Liver (tissue), 9 donors: Measurements from ENCODE around the gene RNF217. TPM values are rescaled to one million over a fixed set of nuclear protein-coding genes. Genes with fewer than 3 reads are reported as not detected.

Source experiments
- DNase-seq: peaks from one replicate; pipeline ENCODE4 v3.0.0-alpha.2; 2017; ENCODE audit warnings: low spot score
- H3K27ac ChIP-seq, 2 donors: one replicate each; pipeline ENCODE4 v1.7.0; 2013; ENCODE audit warnings: inconsistent platforms in 2 of 2, low read length in 2 of 2, control low read depth in 1 of 2, low read depth in 1 of 2, mild to moderate bottlenecking in 1 of 2
- H3K27me3 ChIP-seq, 4 donors: one replicate each; pipeline versions ENCODE4 v1.6.1 to v1.7.0; 2013; ENCODE audit warnings: low read length in 3 of 4, inconsistent platforms in 1 of 4, mild to moderate bottlenecking in 1 of 4, moderate library complexity in 1 of 4; ENCODE audit not compliant: control insufficient read depth in 4 of 4, insufficient read depth in 4 of 4
- H3K36me3 ChIP-seq, 4 donors: one replicate each; pipeline versions ENCODE4 v1.6.1 to v1.7.0; 2013; ENCODE audit warnings: low read length in 3 of 4, mild to moderate bottlenecking in 3 of 4, low read depth in 1 of 4, moderate library complexity in 1 of 4; ENCODE audit not compliant: control insufficient read depth in 4 of 4, insufficient read depth in 3 of 4
- H3K4me1 ChIP-seq, 4 donors: one replicate each; pipeline versions ENCODE4 v1.6.1 to v1.7.0; 2013; ENCODE audit warnings: low read length in 3 of 4, mild to moderate bottlenecking in 3 of 4, moderate library complexity in 1 of 4; ENCODE audit not compliant: control insufficient read depth in 4 of 4, insufficient read depth in 4 of 4
- H3K4me3 ChIP-seq, 3 donors: one replicate each; pipeline versions ENCODE4 v1.6.1 to v1.7.0; 2013; ENCODE audit warnings: low read length in 3 of 3, control low read depth in 1 of 3, low read depth in 1 of 3, mild to moderate bottlenecking in 1 of 3
- H3K9ac ChIP-seq, 2 donors: one replicate each; pipeline ENCODE4 v1.7.0; 2013; ENCODE audit warnings: low read length in 2 of 2, mild to moderate bottlenecking in 2 of 2, moderate library complexity in 2 of 2, control low read depth in 1 of 2, low read depth in 1 of 2
- H3K9me3 ChIP-seq, 4 donors: one replicate each; pipeline versions ENCODE4 v1.6.1 to v1.7.0; 2013; ENCODE audit warnings: low read length in 3 of 4; ENCODE audit not compliant: control insufficient read depth in 4 of 4
- EGR1 ChIP-seq, 2 donors: IDR thresholded peaks; 2 replicates each; pipeline ENCODE4 v1.6.1; 2016 to 2018; ENCODE audit warnings: antibody characterized with exemption in 2 of 2, low read depth in 2 of 2
- FOXA1 ChIP-seq: IDR thresholded peaks from 2 replicates; pipeline ENCODE4 v1.6.1; 2016; ENCODE audit warnings: antibody characterized with exemption
- FOXA2 ChIP-seq: IDR thresholded peaks from 2 replicates; pipeline ENCODE4 v1.6.1; 2016; ENCODE audit warnings: antibody characterized with exemption
- GABPA ChIP-seq, 2 donors: IDR thresholded peaks in 1 of 2; conservative IDR thresholded peaks in 1 of 2; 2 replicates each; pipeline ENCODE4 v1.6.1; 2016; ENCODE audit warnings: antibody characterized with exemption in 2 of 2, mild to moderate bottlenecking in 1 of 2, moderate library complexity in 1 of 2
- HNF4A ChIP-seq, 2 donors: conservative IDR thresholded peaks; 2 replicates each; pipeline ENCODE4 v1.6.1; 2016; ENCODE audit warnings: antibody characterized with exemption in 2 of 2, mild to moderate bottlenecking in 2 of 2
- HNF4G ChIP-seq: IDR thresholded peaks from 2 replicates; pipeline ENCODE4 v1.6.1; 2016; ENCODE audit warnings: antibody characterized with exemption
- JUND ChIP-seq, 2 donors: IDR thresholded peaks; 2 replicates each; pipeline ENCODE4 v1.6.1; 2016; ENCODE audit warnings: antibody characterized with exemption in 2 of 2
- NR2F2 ChIP-seq: IDR thresholded peaks from 2 replicates; pipeline ENCODE4 v1.6.1; 2016; ENCODE audit warnings: antibody characterized with exemption
- RAD21 ChIP-seq, 2 donors: IDR thresholded peaks; 2 replicates each; pipeline ENCODE4 v1.6.1; 2016; ENCODE audit warnings: antibody characterized with exemption in 2 of 2, mild to moderate bottlenecking in 2 of 2
- RXRA ChIP-seq, 2 donors: IDR thresholded peaks; 2 replicates each; pipeline ENCODE4 v1.6.1; 2017 to 2018; ENCODE audit warnings: antibody characterized with exemption in 2 of 2, mild to moderate bottlenecking in 1 of 2
- SP1 ChIP-seq: IDR thresholded peaks from 2 replicates; pipeline ENCODE4 v1.6.1; 2018; ENCODE audit warnings: antibody characterized with exemption, mild to moderate bottlenecking
- TAF1 ChIP-seq: conservative IDR thresholded peaks from 2 replicates; pipeline ENCODE4 v1.6.1; 2016; ENCODE audit warnings: antibody characterized with exemption, mild to moderate bottlenecking
- YY1 ChIP-seq: IDR thresholded peaks from 2 replicates; pipeline ENCODE4 v1.6.1; 2016; ENCODE audit warnings: antibody characterized with exemption, mild to moderate bottlenecking
- WGBS: extraction: QIAGEN DNeasy Blood & Tissue Kit; methylation state at CpG from one replicate; pipeline ENCODE4 v1.1.7; 2013; 5-methylcytosine and 5-hydroxymethylcytosine counted together
- polyA plus RNA-seq, 2 donors: library from polyadenylated mRNA; stranded (reverse) in 1 of 2; unstranded in 1 of 2; fragments of 200-250 nt in 1 of 2; fragments of >200 nt in 1 of 2; fragmentation: Nextera tagmentation in 1 of 2; extraction: Ambion mirVana in 1 of 2; gene quantifications; one replicate each; pipeline versions ENCODE4 v1.2.1 to v1.2.3, GENCODE V29; 2013 to 2015
- total RNA-seq, 2 donors: library from RNA; depleted of rRNA; stranded (reverse); fragments of >200 nt; gene quantifications; one replicate each; pipeline ENCODE4 v1.2.3, GENCODE V29; 2014
- TF ChIP-seq, protein P1 (sequence below): IDR thresholded peaks from 2 replicates; pipeline ENCODE4 v1.6.1; 2016; ENCODE audit warnings: antibody characterized with exemption
- TF ChIP-seq, protein P2 (sequence below): IDR thresholded peaks from 2 replicates; pipeline ENCODE4 v1.6.1; 2016; ENCODE audit warnings: antibody characterized with exemption
- TF ChIP-seq, protein P3 (sequence below): IDR thresholded peaks from 2 replicates; pipeline ENCODE4 v1.6.1; 2016; ENCODE audit warnings: antibody characterized with exemption, mild to moderate bottlenecking
- TF ChIP-seq, protein P4 (sequence below): IDR thresholded peaks from 2 replicates; pipeline ENCODE4 v1.6.1; 2016; ENCODE audit warnings: antibody characterized with exemption
- TF ChIP-seq, protein P5 (sequence below): fragments of 150-350 bp; IDR thresholded peaks from 2 replicates; pipeline ENCODE4 v1.5.1; 2017; ENCODE audit warnings: improper control_type of control experiment, low read depth, low read length; ENCODE audit not compliant: missing input control
- donor health status: healthy.
- donor health status: healthy.
- donor health status: healthy.
- donor health status: healthy.
- donor health status: healthy.

RNF217 gene
- total and polyA plus RNA-seq, 4 donors: 2.3 to 18.3 (median 4.1) TPM

DNA sequence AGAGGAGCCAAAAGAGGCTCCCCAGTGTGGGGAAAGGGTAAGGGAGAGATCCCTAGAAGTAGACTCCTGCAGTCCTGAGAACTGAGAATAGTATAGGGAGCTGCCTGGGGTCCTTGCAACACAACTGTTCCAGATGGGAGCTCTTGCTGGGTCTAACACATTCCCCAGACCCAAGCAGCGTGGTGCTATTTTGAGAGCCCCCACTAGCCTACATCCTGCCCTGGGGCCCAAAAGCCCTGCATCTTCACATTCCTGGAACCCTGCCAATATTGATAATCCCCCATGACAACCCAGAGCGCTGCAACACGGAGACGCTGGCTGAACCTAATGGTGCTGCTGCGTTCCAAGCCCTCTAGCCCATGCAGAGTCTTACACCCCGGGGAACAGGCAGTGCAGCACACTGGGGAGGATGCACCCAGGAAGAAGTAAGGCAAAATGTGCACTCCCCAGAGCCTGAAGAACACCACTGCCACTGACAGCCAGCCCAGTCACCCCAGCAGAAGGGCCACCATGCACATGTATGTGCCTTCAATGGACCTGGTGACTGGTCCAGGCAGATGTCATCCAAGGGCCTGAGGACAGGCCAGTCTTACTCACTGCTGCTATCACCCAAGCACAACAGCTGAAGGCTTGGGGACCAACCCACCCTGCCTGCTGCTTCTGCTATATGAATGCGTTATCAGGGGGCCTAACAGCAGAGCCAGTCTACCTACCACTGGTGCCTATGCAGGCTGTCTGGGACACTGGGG, 7.0 kb upstream of the RNF217 start:
- no peaks in the 10 kb centered on the region for H3K9me3 ChIP-seq
- H3K4me1 ChIP-seq: no peaks in the 10 kb centered on the region
- H3K9ac ChIP-seq: no peak overlapping the region
- no peak overlapping the region for H3K27ac ChIP-seq
- no peak for DNase-seq
- WGBS: 80% methylated on average over 7 of the region's 7 CpGs
- TF ChIP-seq, protein P1, sequence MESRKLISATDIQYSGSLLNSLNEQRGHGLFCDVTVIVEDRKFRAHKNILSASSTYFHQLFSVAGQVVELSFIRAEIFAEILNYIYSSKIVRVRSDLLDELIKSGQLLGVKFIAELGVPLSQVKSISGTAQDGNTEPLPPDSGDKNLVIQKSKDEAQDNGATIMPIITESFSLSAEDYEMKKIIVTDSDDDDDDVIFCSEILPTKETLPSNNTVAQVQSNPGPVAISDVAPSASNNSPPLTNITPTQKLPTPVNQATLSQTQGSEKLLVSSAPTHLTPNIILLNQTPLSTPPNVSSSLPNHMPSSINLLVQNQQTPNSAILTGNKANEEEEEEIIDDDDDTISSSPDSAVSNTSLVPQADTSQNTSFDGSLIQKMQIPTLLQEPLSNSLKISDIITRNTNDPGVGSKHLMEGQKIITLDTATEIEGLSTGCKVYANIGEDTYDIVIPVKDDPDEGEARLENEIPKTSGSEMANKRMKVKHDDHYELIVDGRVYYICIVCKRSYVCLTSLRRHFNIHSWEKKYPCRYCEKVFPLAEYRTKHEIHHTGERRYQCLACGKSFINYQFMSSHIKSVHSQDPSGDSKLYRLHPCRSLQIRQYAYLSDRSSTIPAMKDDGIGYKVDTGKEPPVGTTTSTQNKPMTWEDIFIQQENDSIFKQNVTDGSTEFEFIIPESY: no peak
- TF ChIP-seq, protein P2, sequence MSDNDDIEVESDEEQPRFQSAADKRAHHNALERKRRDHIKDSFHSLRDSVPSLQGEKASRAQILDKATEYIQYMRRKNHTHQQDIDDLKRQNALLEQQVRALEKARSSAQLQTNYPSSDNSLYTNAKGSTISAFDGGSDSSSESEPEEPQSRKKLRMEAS: no peak
- TF ChIP-seq, protein P3, sequence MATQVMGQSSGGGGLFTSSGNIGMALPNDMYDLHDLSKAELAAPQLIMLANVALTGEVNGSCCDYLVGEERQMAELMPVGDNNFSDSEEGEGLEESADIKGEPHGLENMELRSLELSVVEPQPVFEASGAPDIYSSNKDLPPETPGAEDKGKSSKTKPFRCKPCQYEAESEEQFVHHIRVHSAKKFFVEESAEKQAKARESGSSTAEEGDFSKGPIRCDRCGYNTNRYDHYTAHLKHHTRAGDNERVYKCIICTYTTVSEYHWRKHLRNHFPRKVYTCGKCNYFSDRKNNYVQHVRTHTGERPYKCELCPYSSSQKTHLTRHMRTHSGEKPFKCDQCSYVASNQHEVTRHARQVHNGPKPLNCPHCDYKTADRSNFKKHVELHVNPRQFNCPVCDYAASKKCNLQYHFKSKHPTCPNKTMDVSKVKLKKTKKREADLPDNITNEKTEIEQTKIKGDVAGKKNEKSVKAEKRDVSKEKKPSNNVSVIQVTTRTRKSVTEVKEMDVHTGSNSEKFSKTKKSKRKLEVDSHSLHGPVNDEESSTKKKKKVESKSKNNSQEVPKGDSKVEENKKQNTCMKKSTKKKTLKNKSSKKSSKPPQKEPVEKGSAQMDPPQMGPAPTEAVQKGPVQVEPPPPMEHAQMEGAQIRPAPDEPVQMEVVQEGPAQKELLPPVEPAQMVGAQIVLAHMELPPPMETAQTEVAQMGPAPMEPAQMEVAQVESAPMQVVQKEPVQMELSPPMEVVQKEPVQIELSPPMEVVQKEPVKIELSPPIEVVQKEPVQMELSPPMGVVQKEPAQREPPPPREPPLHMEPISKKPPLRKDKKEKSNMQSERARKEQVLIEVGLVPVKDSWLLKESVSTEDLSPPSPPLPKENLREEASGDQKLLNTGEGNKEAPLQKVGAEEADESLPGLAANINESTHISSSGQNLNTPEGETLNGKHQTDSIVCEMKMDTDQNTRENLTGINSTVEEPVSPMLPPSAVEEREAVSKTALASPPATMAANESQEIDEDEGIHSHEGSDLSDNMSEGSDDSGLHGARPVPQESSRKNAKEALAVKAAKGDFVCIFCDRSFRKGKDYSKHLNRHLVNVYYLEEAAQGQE: no peak
- TF ChIP-seq JUND (IDR thresholded peaks at IDR 0.05) (no peak), FOXA1 (no peak), EGR1 (IDR thresholded peaks at IDR 0.05; ENCODE audit: low read depth in 2 of 2) (no peak), HNF4G (no peak), NR2F2 (no peak), FOXA2 (no peak), RAD21 (IDR thresholded peaks at IDR 0.05) (no peak), GABPA (IDR thresholded peaks at IDR 0.05 in 1 of 2, conservative IDR thresholded peaks at IDR 0.05 in 1 of 2) (no peak), SP1 (no peak), HNF4A (conservative IDR thresholded peaks at IDR 0.05) (no peak), RXRA (IDR thresholded peaks at IDR 0.05) (no peak), YY1 (no peak), TAF1 (no peak)
- TF ChIP-seq, protein P4, sequence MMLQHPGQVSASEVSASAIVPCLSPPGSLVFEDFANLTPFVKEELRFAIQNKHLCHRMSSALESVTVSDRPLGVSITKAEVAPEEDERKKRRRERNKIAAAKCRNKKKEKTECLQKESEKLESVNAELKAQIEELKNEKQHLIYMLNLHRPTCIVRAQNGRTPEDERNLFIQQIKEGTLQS: no peak
- TF ChIP-seq, protein P5, sequence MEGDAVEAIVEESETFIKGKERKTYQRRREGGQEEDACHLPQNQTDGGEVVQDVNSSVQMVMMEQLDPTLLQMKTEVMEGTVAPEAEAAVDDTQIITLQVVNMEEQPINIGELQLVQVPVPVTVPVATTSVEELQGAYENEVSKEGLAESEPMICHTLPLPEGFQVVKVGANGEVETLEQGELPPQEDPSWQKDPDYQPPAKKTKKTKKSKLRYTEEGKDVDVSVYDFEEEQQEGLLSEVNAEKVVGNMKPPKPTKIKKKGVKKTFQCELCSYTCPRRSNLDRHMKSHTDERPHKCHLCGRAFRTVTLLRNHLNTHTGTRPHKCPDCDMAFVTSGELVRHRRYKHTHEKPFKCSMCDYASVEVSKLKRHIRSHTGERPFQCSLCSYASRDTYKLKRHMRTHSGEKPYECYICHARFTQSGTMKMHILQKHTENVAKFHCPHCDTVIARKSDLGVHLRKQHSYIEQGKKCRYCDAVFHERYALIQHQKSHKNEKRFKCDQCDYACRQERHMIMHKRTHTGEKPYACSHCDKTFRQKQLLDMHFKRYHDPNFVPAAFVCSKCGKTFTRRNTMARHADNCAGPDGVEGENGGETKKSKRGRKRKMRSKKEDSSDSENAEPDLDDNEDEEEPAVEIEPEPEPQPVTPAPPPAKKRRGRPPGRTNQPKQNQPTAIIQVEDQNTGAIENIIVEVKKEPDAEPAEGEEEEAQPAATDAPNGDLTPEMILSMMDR: no peak
- H3K4me3 ChIP-seq: no peak overlapping the region
- no peaks in the 10 kb centered on the region for H3K36me3 ChIP-seq
- no peaks in the 10 kb centered on the region for H3K27me3 ChIP-seq
